Activated CD4-positive, CD25-positive, alpha-beta regulatory T cell treated with anti-CD3 and anti-CD28 coated beads, Interleukin-2, amount 50 U/mL, for 72 hours (primary cell): ENCODE data around the gene MOB3B.

Experiments used
- DNase-seq: peaks from one replicate; pipeline ENCODE4 v3.0.0; 2021

The MOB3B gene

DNA sequence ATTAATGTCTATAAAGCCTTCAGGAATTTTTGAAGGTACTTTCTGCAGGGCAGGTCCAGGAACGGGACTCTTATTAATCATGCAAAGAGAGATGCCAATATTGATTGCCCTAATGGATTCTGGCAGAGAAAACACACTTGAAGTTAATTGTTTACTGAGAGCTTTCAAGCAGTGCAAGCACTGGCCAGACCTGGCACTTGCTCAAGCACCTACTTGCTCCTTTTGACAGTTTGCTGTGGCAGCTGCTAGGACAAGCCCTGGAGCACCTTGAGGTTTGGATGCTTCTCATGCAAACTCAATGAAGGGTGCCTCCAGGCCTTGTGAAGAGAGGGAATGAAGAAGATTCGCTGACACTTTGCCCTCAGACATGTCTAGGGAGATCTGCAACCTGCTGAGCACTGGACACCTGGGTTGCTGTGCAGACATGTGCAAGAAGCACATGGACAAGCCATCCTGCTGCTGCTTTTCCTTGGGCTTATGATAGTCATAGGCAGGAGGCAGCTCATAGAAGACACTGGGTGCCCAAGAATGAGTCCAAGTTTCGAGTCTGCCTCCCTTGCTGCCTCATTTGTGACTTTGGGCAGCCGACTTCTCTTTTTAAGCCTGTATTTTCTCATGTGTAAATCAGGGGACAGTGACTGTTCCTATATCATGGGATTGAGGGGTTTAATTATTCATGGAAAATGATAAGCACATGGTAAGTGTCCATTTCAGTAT lies 143.8 kb downstream of the MOB3B start:
- no peak for DNase-seq

DNA sequence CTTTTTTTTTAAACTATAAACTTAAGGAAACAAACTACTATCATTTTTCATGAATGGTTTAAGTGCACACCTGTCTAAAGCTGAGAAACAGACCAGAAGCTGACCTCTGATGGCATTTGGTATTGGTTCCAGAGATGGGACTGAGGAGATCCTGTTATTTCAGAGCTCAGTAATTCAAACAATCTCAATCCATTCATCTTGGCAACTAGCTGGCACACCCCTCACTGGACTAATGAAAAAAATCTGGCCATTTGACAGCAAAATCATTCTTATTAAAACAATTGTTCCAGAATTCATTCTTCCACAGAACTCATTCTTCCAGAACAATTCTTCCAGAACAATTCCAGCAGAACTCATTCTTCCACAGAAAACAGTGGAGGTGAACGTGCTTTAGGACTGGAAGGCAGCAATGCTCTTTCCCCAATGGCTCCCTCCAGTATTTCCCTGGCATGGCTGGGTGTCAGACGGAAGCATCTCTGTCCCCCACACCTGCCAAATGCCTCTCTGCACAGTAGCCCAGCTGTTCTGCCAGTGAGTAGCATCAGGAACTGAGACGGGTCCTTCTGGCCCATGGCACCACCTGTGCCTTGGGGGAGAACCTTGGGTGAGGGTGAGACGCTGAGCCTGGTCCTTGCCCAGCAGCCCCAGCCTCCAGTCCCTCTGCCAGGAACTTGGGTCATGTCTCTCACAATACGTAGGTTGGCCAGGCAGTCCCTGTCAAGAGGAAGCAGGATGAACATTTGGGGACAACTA lies 145.2 kb downstream of the MOB3B start:
- DNase-seq: no peak

DNA sequence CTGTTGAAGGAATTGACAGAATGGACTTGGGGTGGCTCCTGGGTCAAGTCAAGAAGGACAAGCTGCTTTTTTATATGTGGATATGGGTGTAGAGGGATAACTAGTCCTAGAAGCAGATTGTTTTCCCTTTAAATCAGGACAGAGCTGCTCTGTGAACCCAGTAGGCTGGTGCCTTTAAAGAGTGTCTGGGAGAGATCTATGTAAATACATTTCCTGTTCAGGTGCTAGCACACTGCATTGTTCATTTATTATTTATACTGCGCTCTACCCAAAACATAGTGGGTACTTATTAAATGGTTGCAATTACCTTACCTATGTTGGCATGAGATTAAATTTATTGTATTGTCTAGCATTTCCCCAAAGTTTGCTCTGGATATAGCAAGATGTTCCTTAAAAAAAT lies 146.1 kb downstream of the MOB3B start:
- no peak for DNase-seq

DNA sequence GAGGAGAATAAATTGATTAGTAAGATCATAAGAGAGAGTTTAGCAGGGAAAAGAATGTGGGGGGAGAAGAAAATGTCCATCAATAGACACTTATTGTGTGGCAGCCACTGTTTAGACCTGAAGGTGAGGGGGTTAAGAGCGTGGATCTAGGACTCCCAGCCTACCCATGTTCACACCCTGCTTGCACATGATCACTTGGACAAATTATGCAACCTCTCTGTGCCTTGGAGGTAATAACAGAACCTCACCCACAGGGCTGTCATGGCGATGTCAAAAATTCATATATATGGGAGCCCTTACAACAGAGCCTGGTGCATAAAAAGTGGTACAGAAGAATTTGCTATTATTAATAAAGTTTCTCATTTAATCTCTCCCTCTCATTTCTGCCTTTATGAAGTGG lies 146.6 kb downstream of the MOB3B start:
- DNase-seq: no peak

DNA sequence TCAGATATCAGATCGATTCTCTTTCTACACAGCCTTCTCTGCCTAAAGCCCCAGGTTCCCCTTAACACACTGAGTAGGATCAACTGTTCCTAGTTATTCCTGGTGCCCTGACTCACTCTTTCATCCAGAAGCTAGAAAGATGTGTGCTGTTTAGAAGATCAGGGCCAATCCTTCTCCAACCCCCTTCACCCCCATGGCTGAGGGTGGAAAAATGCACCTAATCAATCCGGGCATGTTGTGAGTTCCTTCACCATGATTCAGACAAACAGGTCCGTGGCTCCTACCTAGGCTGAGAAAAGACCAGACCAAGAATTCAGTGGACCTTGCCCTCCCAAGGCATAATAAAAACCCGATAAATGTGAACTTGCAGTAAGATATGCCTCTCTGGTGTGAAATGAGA lies 147.3 kb downstream of the MOB3B start:
- no peak for DNase-seq

DNA sequence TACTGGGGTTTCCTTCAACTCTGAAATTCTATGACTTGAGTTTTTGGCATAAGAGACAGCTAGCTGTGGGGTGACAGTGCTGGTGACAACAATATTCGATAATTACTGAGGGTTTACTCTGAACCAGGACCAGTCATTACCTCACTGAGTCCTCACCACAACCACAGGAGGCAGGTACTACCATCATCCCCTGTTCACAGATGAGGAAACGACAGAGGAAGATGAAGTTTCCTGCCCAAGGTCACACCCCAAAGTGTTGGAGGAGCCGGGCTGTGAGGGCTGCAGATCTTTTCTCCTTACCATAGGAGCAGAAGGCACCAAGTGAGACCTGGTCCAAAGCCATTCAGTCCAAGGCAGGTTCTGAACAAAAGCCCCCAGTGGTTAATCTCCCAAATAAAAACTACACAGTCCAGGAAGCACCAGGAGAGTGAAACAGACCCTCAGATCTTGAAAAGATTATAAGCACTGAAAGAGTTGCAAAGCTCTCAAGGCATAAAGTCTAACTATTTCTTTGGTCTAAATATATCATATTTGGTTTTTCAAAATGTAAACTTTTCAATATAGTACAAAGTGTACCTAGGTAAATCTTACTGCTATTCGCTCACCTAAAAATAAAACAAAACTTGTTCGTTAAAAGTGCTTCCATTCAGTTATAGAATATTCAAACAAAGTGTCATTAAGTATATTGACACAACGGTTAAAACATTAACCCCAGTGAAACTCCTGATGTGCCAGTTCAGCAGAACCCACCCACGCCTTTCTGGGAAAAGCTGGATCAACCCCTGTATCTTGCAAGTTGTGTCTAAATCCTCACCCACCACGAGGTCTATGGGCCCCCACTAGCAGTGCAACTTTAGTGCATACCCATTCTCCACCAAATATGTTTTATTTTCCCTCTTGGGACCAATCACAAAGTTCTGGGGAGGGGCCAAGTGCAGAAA lies 150.0 kb downstream of the MOB3B start:
- no peak for DNase-seq

DNA sequence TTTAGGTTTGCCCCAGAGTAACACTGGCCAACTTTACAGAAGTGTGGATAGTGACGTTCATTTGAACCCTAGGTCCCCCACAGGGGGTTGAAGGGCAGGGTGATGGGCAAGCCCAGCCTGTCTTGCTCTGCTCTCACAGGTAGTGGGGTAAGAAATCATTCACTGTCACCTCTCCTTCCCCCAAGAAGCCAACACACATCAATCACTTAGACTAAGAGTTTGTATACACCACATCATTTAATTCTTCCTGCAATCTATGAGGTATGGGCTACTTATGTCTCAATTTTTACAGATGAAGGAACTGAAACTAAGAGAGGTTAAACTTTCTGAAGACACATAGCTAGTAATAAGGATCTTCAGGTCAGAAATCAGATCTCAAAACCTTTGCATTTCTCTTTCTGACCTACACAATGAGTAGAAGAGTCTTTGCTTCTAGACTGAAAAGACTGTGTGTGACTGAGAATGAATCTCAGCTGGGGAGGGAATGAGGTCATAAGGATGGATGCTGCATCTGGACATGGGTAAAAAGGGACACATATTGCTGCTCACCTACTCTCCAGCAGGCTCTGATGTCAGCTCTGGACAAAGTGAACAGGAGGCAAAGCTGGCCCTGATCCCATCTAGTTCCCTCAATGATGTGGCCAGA lies 151.7 kb downstream of the MOB3B start:
- no peak for DNase-seq

DNA sequence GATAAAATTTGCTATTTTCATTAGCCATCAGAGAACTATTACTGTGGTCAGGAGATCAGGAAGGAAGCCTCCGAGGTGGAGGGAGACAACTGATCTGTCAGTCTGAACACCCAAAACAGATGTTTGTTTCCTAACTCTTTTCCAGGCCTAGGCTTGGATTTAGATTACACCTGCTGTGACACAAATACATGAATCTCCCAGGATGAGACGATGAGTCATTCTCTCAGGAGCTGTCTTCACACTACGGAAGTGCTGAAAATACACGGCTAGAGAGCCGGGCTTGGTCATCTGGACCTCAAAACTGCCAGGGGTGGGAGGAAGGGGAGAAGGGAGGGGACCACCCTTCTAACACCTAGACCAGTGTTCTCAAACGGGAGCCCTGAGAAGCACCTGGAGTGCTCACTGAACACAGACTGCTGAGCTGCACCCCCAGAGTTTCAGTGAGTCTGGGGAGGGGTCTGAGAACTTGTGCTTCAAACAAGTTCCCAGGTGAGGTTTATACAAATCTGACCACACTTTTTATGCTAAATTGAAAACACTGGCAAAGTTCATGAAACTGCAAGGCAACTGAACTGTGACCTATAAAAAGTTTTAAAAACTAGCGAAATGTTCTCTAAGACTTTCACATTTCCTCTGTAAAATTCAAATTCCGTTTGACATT lies 152.3 kb downstream of the MOB3B start:
- no peak for DNase-seq

DNA sequence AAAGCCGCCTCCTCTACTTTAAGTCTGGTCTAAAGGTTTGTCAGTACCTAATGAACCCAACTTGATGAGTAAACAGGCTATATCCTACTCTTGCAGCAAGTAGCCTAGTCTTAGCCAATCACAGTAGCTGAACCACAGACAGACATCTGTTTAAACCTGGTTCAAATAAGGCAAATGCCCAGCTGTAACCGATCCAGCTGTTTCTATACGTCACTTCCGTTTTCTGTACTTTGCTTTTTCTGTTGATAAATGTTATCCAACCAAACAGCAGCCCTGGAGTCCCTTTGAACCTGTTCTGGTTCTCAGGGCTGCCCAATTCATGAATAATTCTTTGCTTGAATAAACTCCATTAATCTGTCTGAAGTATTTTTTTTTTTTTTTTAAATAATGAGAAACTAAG lies 155.8 kb downstream of the MOB3B start:
- no peak for DNase-seq

DNA sequence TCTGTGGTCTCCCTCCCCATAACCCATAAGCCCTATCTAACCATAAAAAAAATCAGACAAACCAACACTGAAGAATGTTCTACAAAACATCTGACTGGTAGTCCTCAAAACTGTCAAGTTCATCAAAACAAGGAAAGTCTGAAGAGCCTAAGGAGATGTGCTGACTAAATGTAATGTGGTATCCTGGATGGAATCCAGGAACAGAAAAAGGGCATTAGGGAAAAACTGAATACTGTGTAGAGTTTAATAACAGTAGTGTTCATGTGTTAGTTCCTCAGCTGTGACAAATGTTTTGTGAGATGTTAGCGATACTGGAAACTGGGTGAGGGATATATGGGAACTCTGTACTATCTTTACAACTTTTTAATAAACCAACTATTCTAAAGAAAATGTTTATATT lies 157.0 kb downstream of the MOB3B start:
- no peak for DNase-seq

DNA sequence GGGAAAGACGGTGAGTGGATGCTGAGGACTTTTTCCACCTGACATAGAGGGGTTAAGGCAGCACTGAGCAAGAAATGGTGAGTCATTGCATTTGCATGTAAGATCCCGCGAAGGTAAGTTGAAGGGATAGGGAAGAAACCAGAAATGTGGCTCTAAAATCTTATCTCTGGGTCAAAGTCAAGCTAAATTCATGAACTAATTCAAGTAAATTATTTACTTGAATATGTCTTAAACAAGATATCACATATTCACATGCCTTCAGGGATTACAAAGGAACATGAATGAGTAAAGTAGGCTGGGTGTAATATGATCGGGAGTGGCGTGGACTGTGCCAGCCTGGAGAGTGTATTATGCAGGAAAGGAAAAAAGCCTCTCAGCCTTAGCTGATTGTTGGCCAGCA lies 158.2 kb downstream of the MOB3B start:
- DNase-seq: no peak

DNA sequence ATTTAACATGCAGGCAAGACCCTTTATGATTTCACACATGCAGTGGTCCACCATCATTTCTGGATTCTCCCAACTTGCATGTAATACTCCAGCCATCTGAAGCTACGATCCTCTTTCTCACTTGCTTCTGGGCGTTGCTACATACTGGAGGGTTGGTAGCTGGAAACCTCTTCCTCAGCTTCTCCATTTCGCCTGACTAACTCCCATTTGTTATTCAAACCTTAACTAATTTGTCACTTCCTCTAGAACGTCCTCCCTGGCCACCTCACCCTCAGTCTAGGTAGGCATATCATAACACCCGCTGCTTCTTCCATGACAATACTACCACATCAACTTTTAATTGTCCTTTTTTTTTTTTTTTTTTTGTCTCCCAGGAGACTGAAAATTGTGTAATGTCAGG lies 160.0 kb downstream of the MOB3B start:
- no peak for DNase-seq

DNA sequence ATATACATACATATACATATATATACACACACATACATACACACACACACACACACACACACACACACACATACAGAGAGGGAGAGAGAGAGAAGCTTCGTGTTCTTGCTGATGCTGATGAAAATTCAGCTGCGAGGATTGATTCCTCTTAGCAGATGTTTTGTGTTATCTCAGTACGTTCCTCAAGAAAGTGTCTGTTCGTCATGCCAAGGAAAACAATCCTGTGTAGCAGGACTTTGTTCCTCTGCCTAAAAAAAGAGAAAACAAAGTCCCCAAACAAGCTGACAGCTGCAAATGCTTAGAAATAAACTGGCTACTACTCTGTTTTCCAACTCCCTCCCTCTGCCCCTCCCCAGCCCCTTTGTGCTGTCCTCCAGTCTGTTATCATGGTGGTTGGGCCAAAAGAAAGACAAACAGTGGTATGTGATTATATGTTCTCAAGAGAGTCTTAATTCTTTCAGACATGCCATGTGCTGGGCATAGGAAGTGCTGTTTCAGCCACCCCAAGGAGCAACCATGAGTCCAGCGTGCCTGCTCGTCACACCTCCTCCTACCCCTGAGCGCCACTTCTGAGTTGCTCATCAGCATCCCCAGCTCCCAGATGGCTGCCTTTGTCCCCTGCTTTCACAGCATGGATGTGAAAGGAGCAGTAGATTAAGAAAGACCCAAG lies 161.2 kb downstream of the MOB3B start:
- no peak for DNase-seq

DNA sequence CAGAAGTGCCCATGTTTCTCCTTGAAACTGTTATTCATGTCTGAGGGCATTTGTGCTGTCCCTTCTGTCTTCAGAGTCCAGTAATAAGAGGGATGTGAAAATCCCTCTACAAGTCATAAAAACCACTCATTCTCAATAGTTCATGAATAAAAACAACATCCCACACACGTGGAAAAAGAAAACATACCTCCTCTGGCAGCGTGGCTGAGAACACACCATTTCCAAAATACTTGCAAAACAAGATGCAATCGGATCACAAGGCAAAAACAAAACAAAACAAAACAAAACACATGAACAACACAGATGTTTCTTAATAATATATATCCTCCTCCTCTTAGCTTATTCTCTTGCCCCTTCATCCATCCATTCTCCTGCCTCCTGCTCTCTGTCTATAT lies 161.7 kb downstream of the MOB3B start:
- no peak for DNase-seq

DNA sequence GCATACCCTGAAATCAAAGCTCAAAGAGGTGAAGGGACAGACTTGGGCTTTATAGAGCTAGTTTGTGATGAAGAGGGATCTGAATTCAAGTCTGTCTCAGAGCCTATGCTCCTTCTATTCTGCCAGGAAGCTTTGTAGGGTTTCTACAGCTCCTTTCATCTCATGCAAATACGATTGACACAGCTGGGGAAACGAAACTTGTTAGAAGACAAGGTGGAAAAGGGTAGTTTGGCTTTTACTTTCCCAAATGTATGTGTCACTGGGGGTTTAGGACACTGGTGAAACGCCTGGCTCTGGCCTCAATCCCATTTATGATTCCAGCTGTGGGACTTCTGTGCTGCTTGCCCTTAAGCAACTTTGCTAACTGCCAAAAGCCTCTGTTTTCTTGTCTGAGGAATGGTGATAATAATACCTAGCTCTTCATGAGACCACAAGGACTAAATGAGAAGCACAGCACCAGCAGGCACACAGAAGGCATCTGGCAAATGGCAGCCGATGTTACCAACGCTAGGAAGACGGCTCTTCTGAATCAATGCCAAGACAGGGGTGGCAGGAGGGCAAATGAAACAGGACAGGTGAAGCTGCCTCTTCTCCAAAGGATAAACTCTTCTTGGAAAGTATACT lies 162.3 kb downstream of the MOB3B start:
- DNase-seq: no peak

DNA sequence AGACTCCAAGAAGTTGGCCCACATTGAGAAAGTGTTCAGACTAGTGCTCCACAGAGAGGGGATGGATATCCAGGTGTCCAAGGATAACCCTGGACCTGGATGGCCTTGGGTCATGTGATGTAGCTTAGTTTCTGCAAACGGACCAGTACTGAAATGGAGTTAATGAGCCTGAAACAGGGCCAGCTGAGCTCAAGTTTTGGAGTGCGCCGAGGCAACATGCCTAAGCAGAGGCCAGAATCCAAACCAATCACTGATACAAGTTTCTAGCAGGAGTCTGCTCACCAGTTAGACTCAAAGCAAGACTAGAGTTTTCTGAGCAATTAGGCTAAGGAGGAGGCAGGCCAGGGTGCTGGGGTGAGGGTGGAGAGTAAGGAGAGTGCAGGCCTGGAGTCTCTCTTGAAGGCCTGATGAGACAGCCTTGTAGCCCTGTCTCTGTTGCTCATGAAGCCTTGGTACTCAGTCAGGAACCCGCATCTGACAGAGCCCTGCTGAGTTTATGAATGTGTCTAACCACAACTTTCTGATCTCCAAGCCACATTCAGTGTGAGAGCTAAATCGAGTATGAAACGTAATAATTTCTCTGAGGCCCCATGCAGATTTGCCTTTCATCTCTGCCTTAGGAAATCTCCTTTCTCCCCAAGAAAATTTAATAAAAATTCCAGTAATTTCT lies 163.8 kb downstream of the MOB3B start:
- DNase-seq: no peak

DNA sequence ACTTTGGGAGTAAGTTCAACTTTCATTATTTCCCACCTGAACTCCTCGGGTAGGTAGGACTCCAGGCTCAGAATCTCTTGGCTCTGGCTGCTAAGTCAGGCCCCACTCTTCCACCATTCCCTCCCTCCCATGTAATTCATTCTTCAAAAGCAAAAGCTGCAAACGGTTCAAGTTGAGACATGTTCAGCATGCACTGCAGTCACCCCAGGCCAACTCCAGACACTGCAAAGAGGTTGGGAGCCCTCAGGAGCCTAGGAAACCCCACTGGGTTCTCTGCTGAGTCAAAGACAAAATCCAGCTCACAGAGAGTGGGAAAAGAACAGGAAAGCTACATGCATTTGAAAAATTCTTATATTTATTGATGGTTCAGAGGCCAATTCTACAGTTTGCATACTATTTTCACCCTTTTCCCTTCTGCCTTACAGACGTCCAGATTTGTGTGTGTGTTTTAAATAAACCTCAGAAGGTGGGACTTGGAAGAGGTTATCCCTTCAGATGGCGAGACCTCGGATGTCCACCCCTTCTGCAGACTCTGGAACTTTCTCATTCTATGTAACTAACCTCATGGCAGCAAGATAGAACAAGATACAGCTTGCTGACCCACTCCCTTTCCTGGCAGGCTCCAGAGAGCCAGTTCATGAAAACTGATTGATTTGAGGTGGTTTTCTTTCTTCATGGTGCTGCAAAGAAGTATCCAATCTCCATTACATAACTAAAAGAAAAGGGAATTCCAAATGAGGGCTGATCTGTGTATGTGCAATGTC lies 167.0 kb downstream of the MOB3B start:
- no peak for DNase-seq

DNA sequence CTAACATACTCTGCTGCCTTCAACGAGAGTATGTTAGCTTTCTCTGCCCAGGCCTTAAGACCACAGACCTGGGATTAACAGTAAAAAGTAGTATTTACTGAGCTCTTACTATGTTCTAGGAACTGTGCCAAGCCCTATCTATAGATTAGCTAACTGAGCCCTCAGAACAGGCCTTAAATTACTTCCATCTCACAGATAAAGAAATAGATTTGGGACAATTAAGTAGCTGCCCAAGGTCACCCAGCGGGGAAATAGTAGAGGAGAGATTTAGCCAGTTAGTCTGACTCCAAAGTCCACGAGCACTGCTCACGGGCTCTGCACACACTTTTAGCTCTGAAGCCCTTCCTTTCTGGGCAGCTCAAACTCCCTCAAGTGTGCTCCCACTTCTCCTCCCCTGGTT lies 168.1 kb downstream of the MOB3B start:
- DNase-seq: no peak

DNA sequence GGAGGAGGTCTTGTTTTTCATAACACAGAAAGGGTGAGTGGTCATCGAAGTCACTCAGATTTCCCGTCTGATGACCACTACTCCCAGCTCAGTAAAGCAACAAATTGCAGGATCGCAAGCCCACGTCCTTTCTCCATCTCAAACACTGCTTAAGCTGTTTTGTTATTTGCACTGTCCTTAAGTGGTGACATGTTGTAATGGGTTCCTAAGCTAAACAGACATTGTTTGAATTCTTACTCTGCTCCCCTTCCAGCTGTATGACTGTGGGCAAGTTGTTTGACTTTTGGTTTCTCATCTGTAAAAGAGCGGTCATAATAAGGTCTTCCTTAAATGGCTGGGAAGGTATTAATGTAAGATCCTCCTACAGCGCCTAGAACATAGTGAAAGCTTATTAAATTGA lies 169.9 kb downstream of the MOB3B start:
- no peak for DNase-seq

DNA sequence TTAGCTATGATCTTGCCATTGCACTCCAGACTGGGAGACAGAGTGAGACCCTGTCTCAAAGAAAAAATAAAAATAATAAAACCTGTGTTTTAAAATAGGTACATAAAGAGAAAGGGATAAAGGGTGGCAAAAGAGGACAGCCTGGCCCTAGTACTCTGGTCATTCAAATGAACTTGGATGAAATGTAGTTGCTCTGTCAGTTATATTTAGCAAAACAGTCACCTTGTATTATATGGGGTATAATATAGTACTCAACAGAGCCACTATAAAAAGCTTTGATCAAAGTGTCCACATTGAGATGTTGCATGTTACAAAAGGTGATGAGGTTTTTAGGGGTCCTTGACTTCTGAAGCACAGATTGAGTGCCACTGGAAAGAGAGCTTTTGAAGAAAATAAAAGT lies 171.6 kb downstream of the MOB3B start:
- DNase-seq: no peak
